NCI-H2029 (cell line): ENCODE results near the gene GPR25.

Experiments
- DNase-seq: peaks from one replicate; lab custom pipeline; 2025; lab: John Stamatoyannopoulos, UW

Gene GPR25

DNA sequence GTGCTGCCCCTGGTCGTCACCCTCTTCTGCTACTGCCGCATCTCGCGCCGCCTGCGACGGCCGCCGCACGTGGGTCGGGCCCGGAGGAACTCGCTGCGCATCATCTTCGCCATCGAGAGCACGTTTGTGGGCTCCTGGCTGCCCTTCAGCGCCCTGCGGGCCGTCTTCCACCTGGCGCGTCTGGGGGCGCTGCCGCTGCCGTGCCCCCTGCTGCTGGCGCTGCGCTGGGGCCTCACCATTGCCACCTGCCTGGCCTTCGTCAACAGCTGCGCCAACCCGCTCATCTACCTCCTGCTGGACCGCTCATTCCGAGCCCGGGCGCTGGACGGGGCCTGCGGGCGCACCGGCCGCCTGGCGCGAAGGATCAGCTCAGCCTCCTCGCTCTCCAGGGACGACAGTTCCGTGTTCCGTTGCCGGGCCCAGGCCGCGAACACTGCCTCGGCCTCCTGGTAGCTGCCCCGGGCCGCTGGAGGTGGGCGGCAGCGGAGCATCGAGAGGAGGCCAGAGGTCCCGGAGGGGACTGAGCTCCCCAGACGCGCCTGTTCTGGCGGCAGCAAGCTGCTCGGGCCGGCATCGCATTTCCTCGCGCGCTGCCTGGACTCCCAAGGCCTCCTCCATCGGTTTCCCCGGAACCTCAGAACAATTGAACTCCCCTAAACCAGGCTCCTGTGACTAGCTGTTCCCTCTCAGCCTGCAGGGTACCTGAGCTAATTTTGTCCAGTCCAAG lies 1.1 kb downstream of the GPR25 start:
- DNase-seq: no peak

DNA sequence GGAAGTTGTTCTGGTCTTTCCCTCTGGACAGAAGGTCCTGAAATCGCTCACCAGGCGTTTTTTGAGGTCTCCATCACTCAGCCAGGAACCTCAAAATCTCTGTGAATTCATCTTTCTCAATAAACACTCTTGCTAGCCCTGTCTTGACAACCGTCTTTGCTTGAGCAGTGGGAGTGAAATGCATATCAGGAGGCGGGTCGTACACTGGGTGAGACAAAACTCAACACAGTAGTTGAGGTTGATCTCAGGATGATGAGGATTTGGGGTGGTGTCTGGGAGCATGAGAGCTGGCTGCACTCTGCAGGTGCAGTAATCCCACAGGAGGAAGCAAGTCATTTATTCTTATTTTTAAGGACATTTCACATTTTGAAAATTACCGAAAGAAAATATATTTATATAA lies 1.9 kb downstream of the GPR25 start:
- DNase-seq: no peak

- no peak for DNase-seq
These were observed 2.6 kb downstream of the GPR25 start for GRCh38 chr1:200875416-200875815.

- DNase-seq: no peak
These were observed 4.2 kb downstream of the GPR25 start for GRCh38 chr1:200877010-200877409.

DNA sequence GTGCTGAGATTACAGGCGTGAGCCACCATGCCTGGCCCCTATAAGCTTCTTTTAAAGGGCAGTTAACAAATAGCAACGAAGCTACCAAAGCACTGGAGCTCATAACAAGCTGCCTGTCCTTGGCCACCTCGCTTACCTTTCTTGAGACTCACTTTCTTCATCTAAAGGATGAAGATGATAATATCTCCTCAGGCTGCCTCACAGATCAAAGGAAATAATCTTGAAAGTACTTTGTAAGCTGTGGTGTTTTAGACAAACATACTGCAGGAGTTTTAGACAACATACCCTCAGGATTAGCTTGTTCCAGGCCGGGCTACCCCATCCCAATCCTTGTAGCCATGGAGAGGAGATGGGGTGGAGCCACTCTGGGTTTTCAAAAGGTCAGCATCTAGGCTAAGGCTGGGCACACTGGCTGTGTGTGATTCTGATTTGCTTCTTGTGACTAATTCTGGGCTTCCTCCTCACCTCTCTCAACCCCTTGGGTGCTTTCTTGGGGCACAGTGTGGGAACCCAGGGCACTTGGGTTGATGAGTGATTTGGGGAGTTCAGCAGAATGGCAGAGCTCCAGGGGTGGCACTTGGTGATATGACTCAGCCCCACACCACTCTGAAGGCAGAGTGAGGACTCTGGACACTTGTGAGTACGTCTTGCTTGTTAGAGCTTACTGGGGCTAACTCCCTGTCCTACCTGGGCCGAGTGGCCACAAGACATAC lies 5.2 kb downstream of the GPR25 start:
- DNase-seq: no peak

GRCh38 chr1:200880212-200880611 lies 7.4 kb downstream of the GPR25 start:
- DNase-seq: no peak

DNA sequence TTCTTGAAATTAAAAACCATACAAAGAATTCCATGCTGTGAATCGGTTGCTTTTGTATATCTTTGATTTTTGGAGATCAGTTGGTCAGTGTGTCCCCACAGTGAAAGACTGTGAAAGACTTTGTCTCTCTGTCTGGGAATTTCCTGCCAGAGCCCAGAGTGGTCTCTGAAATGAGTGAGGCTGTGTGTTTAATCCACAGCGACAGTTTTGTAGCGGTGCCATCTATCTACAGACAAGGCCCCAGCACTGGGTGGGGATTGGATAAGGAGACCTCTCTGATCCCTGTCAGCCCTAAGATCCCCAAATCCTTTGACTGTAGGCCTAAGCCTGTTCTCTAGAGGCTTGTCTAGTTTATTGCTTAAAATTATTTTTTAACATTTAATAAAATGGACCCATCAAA lies 10.3 kb downstream of the GPR25 start:
- DNase-seq: no peak

GRCh38 chr1:200885623-200886402 lies 13.0 kb downstream of the GPR25 start:
- DNase-seq: no peak

DNA sequence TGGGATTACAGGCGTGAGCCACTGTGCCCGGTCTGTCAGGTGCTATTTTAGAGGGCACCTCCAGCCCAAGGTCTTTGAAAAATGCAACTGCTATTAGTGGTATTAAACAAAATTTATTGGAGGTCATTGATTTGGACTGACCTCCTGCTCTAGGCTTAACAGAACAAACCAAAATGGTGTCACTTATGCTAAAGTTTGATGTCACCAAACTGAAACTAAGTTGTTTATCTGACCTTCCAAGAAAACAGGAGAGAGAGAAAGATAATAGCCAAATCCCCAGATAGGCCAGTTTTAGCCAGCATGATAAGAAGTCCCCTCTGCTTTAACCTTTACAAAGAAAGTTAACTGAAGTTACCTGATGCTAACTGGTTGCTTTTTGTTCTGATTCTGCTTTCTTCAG lies 13.8 kb downstream of the GPR25 start:
- DNase-seq: no peak

GRCh38 chr1:200887036-200887435 lies 14.3 kb downstream of the GPR25 start:
- DNase-seq: no peak

- no peak for DNase-seq
These were observed 15.1 kb downstream of the GPR25 start for GRCh38 chr1:200887772-200888348.

- no peak for DNase-seq
These were observed 15.6 kb downstream of the GPR25 start for GRCh38 chr1:200888349-200888838.

GRCh38 chr1:200889571-200889970 lies 16.8 kb downstream of the GPR25 start:
- no peak for DNase-seq

- no peak for DNase-seq
These were observed 17.2 kb downstream of the GPR25 start for GRCh38 chr1:200890027-200890426.

DNA sequence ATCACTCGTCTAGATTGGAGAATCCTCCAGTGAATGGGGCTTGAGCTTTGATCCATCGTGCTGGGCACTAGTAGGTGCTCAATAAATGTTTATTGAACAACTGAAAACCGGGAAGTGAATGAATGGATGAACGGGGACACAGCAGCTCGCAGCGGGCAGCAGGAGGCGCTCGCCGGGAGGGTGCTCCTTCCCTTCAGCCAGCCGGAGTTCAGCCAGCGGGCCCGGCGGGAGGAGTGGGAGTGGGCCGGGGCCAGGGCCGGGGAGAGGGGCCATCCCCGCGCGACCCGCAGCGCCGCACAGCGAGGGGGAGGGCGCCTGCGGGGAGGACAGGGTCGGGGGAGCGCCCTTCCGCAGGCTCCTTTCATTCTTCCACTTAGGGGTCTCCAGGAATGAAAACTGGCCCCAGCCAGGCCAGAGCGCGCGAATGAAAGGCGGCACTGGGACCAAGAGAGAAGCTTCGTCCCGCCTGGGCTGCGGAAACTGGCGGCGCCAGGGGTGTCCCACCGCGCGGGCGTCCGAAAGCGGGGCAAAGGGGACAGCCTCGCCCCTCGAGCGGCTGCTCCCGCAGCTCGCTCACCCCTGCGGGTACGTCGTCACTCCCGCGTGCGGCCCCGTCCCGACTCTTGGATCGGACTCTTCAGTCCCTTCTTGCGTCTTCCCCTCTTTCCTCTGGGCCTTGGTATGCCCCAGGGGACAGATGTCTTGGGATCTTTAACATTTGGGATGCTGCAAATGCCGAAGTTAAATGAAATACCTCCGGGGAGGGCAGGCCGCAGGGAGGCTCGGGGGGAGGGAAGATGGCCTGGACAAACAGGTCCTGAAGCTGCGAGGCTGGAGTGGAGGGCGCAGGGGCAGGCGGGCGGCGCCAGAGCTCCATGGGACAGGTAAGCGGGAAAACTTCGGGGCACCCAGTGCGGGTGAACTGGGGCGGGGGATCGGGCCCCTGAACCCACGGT lies 18.3 kb downstream of the GPR25 start:
- DNase-seq: no peak

DNA sequence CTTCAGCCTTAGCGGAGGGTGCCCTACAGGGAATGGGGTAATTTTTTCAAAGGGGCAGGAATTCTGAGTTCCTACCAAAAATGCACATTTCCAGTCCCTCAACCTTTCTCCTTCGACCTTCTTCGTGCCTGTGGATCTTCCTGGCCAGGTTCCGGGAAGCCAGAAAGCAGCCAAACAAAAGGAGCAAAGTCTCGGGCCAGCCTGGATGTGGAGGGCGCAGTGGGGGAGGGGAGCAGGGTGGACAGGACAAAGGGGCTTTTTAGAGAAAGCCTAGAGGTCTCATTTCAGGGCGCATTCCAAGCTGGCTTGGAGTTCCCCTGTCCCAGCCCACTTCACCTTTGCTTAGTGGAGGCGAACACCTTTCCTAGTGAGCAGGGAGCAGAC lies 19.0 kb downstream of the GPR25 start:
- no peak for DNase-seq

GRCh38 chr1:200892546-200892945 lies 19.8 kb downstream of the GPR25 start:
- no peak for DNase-seq

GRCh38 chr1:200892958-200893357 lies 20.2 kb downstream of the GPR25 start:
- DNase-seq: no peak

DNA sequence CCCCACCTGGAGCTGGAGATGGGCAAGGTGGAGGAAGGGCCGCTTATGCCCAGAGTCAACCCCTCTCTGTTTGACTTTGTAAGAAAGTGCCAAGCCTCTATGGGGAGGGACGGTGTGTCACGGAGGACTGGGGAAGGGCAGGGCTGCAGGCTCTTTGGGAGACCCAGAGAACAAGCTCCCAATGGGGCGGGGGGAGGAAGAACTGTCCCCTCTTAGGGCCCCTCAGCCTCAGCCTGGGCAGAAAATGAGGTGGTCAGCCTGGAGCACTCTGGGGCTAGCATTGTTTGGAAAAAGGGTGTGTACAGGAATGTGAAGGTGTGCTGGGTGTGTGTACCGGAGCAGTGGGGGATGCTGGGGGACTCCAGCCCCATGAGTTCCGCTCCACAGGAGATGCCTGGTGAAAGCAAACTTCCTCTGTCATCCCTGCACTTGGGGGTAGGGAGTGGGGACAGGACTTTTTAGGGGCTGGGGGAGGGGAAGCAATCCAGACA lies 20.7 kb downstream of the GPR25 start:
- no peak for DNase-seq

GRCh38 chr1:200894712-200895442 lies 22.1 kb downstream of the GPR25 start, which contains the start of gene INAVA:
TSS of gene INAVA (plus strand) at chr1:200894900. CDS start at chr1:200898401, 3,501 bp downstream.
- no peak for DNase-seq
